ENCODE measurements around the gene MYO1B.

GRCh38 chr2:191263050-191263449 lies 17.8 kb downstream of the MYO1B start:
- TF ChIP-seq CTCF (IDR thresholded peaks at IDR 0.05): no peak
- no peak for TF ChIP-seq POLR2AphosphoS5 (IDR thresholded peaks at IDR 0.05)
- no peak for TF ChIP-seq POLR2A (IDR thresholded peaks at IDR 0.05)

Measured in upper lobe of left lung (tissue), 4 donors.